K562 (cell line): ENCODE data around the gene SEZ6. TPM values are rescaled to one million over a fixed set of nuclear protein-coding genes. Genes with fewer than 3 reads are reported as not detected.

Experiments
- ARID2 ChIP-seq: fragments of 450-650 bp; IDR thresholded peaks from 2 replicates; pipeline ENCODE4 v1.6.1; 2017; ENCODE audit warnings: antibody characterized with exemption, mild to moderate bottlenecking
- BCOR ChIP-seq: fragments of 450-650 bp; IDR thresholded peaks from 2 replicates; pipeline ENCODE4 v1.6.1; 2016
- CREB3 ChIP-seq: fragments of 450-650 bp; conservative IDR thresholded peaks from 2 replicates; pipeline ENCODE4 v1.6.1; 2016; ENCODE audit warnings: missing genetic modification characterization, low read depth, mild to moderate bottlenecking, missing compliant biosample characterization, moderate library complexity
- DDX20 ChIP-seq: fragments of 450-650 bp; IDR thresholded peaks from 2 replicates; pipeline ENCODE4 v1.6.1; 2016; ENCODE audit warnings: missing genetic modification characterization, low read depth, mild to moderate bottlenecking, missing compliant biosample characterization, moderate library complexity
- DIDO1 ChIP-seq: fragments of 450-650 bp; IDR thresholded peaks from 2 replicates; pipeline ENCODE4 v1.6.1; 2016; ENCODE audit warnings: low read depth, missing biosample characterization, missing genetic modification characterization
- RBM39 ChIP-seq: fragments of 200-400 bp; formaldehyde crosslinking; optimal IDR thresholded peaks from 2 replicates; pipeline ENCODE3; 2018; ENCODE audit warnings: low read depth, low read length
- RHOXF2B ChIP-seq: fragments of 250-450 bp; sonication (Bioruptor Pico); conservative IDR thresholded peaks from 2 replicates; pipeline ENCODE4 v1.5.1; 2021
- TAF1 ChIP-seq: IDR thresholded peaks from 2 replicates; pipeline ENCODE4 v1.6.1; 2011; ENCODE audit warnings: mild to moderate bottlenecking, low read length, moderate library complexity; ENCODE audit not compliant: insufficient read depth, control insufficient read depth, severe bottlenecking; ENCODE audit errors: extremely low read depth
- TCF7L2 ChIP-seq: fragments of 150-350 bp; IDR thresholded peaks from 2 replicates; pipeline ENCODE4 v1.6.1; 2016; ENCODE audit warnings: low read depth, mild to moderate bottlenecking, low read length, moderate library complexity
- YBX1 ChIP-seq: fragments of 450-650 bp; IDR thresholded peaks from 2 replicates; pipeline ENCODE4 v1.7.1; 2016; ENCODE audit warnings: mild to moderate bottlenecking
- ZEB2 ChIP-seq: fragments of 450-650 bp; IDR thresholded peaks from 2 replicates; pipeline ENCODE4 v1.6.1; 2016
- ZNF184 ChIP-seq: sonication (generic); formaldehyde crosslinking; IDR thresholded peaks from 2 replicates; pipeline ENCODE4 v1.5.0; 2020; ENCODE audit warnings: missing genetic modification reagents
- ZNF23 ChIP-seq: fragments of 250-450 bp; sonication (Bioruptor Pico); IDR thresholded peaks from 2 replicates; pipeline ENCODE4 v1.4.0; 2020; ENCODE audit warnings: mild to moderate bottlenecking
- ZNF398 ChIP-seq: fragments of 250-450 bp; sonication (Bioruptor Pico); IDR thresholded peaks from 2 replicates; pipeline ENCODE4 v1.8.0; 2021; ENCODE audit warnings: moderate library complexity, mild to moderate bottlenecking, inconsistent platforms
- ZNF740 ChIP-seq, 3 experiments: fragments of 200-800 bp in 1 of 3; sonication (Bioruptor generic) in 1 of 3; sonication (generic) in 1 of 3; formaldehyde crosslinking in 1 of 3; IDR thresholded peaks; 2 replicates each; pipeline versions ENCODE4 v1.6.1 to v1.8.0; 2016 to 2022; ENCODE audit warnings: mild to moderate bottlenecking in 2 of 3, missing compliant biosample characterization in 2 of 3, missing genetic modification characterization in 2 of 3, missing genetic modification reagents in 1 of 3
- polyA plus RNA-seq, 8 experiments: library from polyadenylated mRNA; depleted of rRNA in 4 of 8; stranded (reverse) in 5 of 8; unstranded in 3 of 8; fragments of >200 nt; fragmentation: Nextera tagmentation in 2 of 8; fragmentation: Illumina TruSeq in 1 of 8; extraction: Ambion mirVana in 2 of 8; extraction: Trizol in 1 of 8; gene quantifications; 2 replicates each; pipeline versions ENCODE4 v1.2.1 to v1.2.3, GENCODE V29; 2011 to 2014; ENCODE audit warnings: inconsistent platforms in 1 of 8, missing spikeins in 1 of 8
- total RNA-seq, 7 experiments: library from RNA; depleted of rRNA in 6 of 7; stranded (reverse); fragments of >200 nt in 6 of 7; fragmentation: Illumina TruSeq in 2 of 7; extraction: Trizol in 2 of 7; gene quantifications; 2 replicates each; pipeline versions ENCODE4 v1.2.1 to v1.2.3, GENCODE V29; 2011 to 2021; ENCODE audit warnings: low replicate concordance in 1 of 7
- TF ChIP-seq, protein P1 (sequence below), 2 experiments: fragments of 250-450 bp in 1 of 2; fragments of 450-650 bp in 1 of 2; sonication (Bioruptor Pico) in 1 of 2; IDR thresholded peaks; 2 replicates each; pipeline versions ENCODE4 v1.6.1 to v1.8.0; 2016 to 2021; ENCODE audit warnings: mild to moderate bottlenecking in 2 of 2, moderate library complexity in 2 of 2, missing compliant biosample characterization in 1 of 2, missing genetic modification characterization in 1 of 2
- TF ChIP-seq, protein P2 (sequence below), 2 experiments: fragments of 450-650 bp; IDR thresholded peaks; 2 replicates each; pipeline ENCODE4 v1.6.1; 2016
- TF ChIP-seq, protein P3 (sequence below): conservative IDR thresholded peaks from 2 replicates; pipeline ENCODE4 v1.6.1; 2011; ENCODE audit warnings: low read depth, mild to moderate bottlenecking, low read length; ENCODE audit not compliant: control insufficient read depth

The SEZ6 gene
- total and polyA plus RNA-seq, 9 of the 15 experiments (the other 6 are each of a cell fraction or from before 2014, with no cell fraction given), result not detected

- TF ChIP-seq, protein P1, sequence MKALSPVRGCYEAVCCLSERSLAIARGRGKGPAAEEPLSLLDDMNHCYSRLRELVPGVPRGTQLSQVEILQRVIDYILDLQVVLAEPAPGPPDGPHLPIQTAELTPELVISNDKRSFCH (CRISPR knock-in tag; IDR thresholded peaks at IDR 0.05), result no peak
- TF ChIP-seq, protein P1 (tag; IDR thresholded peaks at IDR 0.05), result no peak
- TF ChIP-seq BCOR (no peak), TAF1 (peak; percentile 12), TCF7L2 (no peak), ZNF184 (no peak), YBX1 (no peak), DIDO1 (tag) (no peak), ZNF23 (CRISPR knock-in tag) (no peak), ARID2 (no peak), RHOXF2B (CRISPR knock-in tag) (no peak), ZNF740 (CRISPR knock-in tag; IDR thresholded peaks at IDR 0.05) (no peak), ZNF740 (tag; IDR thresholded peaks at IDR 0.05) (peak in 1 of 2 experiments; percentile 66; a peak in 1 of 4 replicates), DDX20 (tag) (no peak), ZEB2 (no peak), CREB3 (no peak), RBM39 (no peak), ZNF398 (CRISPR knock-in tag) (no peak)
- TF ChIP-seq, protein P2, sequence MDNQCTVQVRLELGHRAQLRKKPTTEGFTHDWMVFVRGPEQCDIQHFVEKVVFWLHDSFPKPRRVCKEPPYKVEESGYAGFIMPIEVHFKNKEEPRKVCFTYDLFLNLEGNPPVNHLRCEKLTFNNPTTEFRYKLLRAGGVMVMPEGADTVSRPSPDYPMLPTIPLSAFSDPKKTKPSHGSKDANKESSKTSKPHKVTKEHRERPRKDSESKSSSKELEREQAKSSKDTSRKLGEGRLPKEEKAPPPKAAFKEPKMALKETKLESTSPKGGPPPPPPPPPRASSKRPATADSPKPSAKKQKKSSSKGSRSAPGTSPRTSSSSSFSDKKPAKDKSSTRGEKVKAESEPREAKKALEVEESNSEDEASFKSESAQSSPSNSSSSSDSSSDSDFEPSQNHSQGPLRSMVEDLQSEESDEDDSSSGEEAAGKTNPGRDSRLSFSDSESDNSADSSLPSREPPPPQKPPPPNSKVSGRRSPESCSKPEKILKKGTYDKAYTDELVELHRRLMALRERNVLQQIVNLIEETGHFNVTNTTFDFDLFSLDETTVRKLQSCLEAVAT (IDR thresholded peaks at IDR 0.05), result 0 out of 4 replicates have a peak, but pooled peaks of 1 of the 2 experiments have one; percentile 8
- TF ChIP-seq, protein P3, sequence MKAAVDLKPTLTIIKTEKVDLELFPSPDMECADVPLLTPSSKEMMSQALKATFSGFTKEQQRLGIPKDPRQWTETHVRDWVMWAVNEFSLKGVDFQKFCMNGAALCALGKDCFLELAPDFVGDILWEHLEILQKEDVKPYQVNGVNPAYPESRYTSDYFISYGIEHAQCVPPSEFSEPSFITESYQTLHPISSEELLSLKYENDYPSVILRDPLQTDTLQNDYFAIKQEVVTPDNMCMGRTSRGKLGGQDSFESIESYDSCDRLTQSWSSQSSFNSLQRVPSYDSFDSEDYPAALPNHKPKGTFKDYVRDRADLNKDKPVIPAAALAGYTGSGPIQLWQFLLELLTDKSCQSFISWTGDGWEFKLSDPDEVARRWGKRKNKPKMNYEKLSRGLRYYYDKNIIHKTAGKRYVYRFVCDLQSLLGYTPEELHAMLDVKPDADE, result no peak
These were observed 55.6 kb downstream of the SEZ6 start (continued) for GRCh38 chr17:28950017-28950751.
